Measurements from ENCODE around the gene RPL26.

RPL26 gene

GRCh38 chr17:8393470-8394231 lies 10.7 kb upstream of the RPL26 start:
- H3K4me3 ChIP-seq (ENCODE audit: low read length) = no peak overlapping the region
- H3K27ac ChIP-seq (ENCODE audit: low read depth, low read length) = no peak overlapping the region
- no peaks in the 10 kb centered on the region for H3K36me3 ChIP-seq (ENCODE audit: insufficient read depth, low read length)
- H3K9me3 ChIP-seq (ENCODE audit: insufficient read depth, low read depth, low read length) = no peaks in the 10 kb centered on the region
- no peak overlapping the region for H3K9ac ChIP-seq (ENCODE audit: low read depth, low read length)
- H3K27me3 ChIP-seq (ENCODE audit: insufficient read depth, low read length) = peaks cover 2% of the 10 kb centered on the region; the same call in 1 of the 2 replicates
- 0 out of 2 replicates have a peak, but pooled peaks cover 4% of the 10 kb centered on the region for H3K4me1 ChIP-seq (ENCODE audit: insufficient read depth, low read length)
- 87% methylated on average over 8 of the region's 8 CpGs for WGBS

- no peaks in the 10 kb centered on the region for H3K9me3 ChIP-seq (ENCODE audit: insufficient read depth, low read depth, low read length)
- 0 out of 2 replicates have a peak, but pooled peaks cover 4% of the 10 kb centered on the region for H3K4me1 ChIP-seq (ENCODE audit: insufficient read depth, low read length)
- H3K27me3 ChIP-seq (ENCODE audit: insufficient read depth, low read length) = peaks cover 2% of the 10 kb centered on the region; the same call in 1 of the 2 replicates
- H3K27ac ChIP-seq (ENCODE audit: low read depth, low read length) = no peak overlapping the region
- no peak overlapping the region for H3K9ac ChIP-seq (ENCODE audit: low read depth, low read length)
- 92% methylated on average over 46 of the region's 46 CpGs for WGBS
- H3K4me3 ChIP-seq (ENCODE audit: low read length) = no peak overlapping the region
- no peaks in the 10 kb centered on the region for H3K36me3 ChIP-seq (ENCODE audit: insufficient read depth, low read length)
Observed at GRCh38 chr17:8392674-8393469, 9.9 kb upstream of the RPL26 start.

- Histone ChIP-seq H3K4me3 (ENCODE audit: low read length) (no peak overlapping the region), H3K36me3 (ENCODE audit: insufficient read depth, low read length) (no peaks in the 10 kb centered on the region), H3K9ac (ENCODE audit: low read depth, low read length) (no peak overlapping the region), H3K27ac (ENCODE audit: low read depth, low read length) (no peak overlapping the region), H3K4me1 (ENCODE audit: insufficient read depth, low read length) (0 out of 2 replicates have a peak, but pooled peaks cover 4% of the 10 kb centered on the region), H3K27me3 (ENCODE audit: insufficient read depth, low read length) (peaks cover 2% of the 10 kb centered on the region; the same call in 1 of the 2 replicates), H3K9me3 (ENCODE audit: insufficient read depth, low read depth, low read length) (no peaks in the 10 kb centered on the region)
- WGBS = 84% methylated on average over 18 of the region's 18 CpGs
Observed at GRCh38 chr17:8392274-8392673, 9.3 kb upstream of the RPL26 start.

- H3K27ac ChIP-seq (ENCODE audit: low read depth, low read length) = no peak overlapping the region
- H3K4me3 ChIP-seq (ENCODE audit: low read length) = no peak overlapping the region
- H3K9me3 ChIP-seq (ENCODE audit: insufficient read depth, low read depth, low read length) = no peaks in the 10 kb centered on the region
- H3K4me1 ChIP-seq (ENCODE audit: insufficient read depth, low read length) = 0 out of 2 replicates have a peak, but pooled peaks cover 4% of the 10 kb centered on the region
- WGBS = 67% methylated on average over 9 of the region's 9 CpGs
- peaks cover 2% of the 10 kb centered on the region; the same call in 1 of the 2 replicates for H3K27me3 ChIP-seq (ENCODE audit: insufficient read depth, low read length)
- H3K9ac ChIP-seq (ENCODE audit: low read depth, low read length) = no peak overlapping the region
- no peaks in the 10 kb centered on the region for H3K36me3 ChIP-seq (ENCODE audit: insufficient read depth, low read length)
Observed at GRCh38 chr17:8391711-8392110, 8.7 kb upstream of the RPL26 start.

GRCh38 chr17:8387914-8388651 lies 5.1 kb upstream of the RPL26 start:
- WGBS = 87% methylated on average over 7 of the region's 7 CpGs
- Histone ChIP-seq H3K9ac (ENCODE audit: low read depth, low read length) (no peak overlapping the region), H3K4me1 (ENCODE audit: insufficient read depth, low read length) (peaks cover 10% of the 10 kb centered on the region; the same call in 1 of the 2 replicates), H3K27ac (ENCODE audit: low read depth, low read length) (no peak overlapping the region), H3K9me3 (ENCODE audit: insufficient read depth, low read depth, low read length) (no peaks in the 10 kb centered on the region), H3K36me3 (ENCODE audit: insufficient read depth, low read length) (no peaks in the 10 kb centered on the region), H3K27me3 (ENCODE audit: insufficient read depth, low read length) (no peaks in the 10 kb centered on the region), H3K4me3 (ENCODE audit: low read length) (no peak overlapping the region)

- no peak overlapping the region for H3K27ac ChIP-seq (ENCODE audit: low read depth, low read length)
- 80% methylated on average over 6 of the region's 6 CpGs for WGBS
Observed at GRCh38 chr17:8386841-8387240, 3.8 kb upstream of the RPL26 start.

GRCh38 chr17:8384801-8385378 lies 1.9 kb upstream of the RPL26 start:
- H3K27ac ChIP-seq (ENCODE audit: low read depth, low read length) = peak overlapping the region; percentile 59
- 71% methylated on average over 12 of the region's 12 CpGs for WGBS
- H3K9ac ChIP-seq (ENCODE audit: low read depth, low read length) = peak overlapping the region; percentile 12; the same call in 1 of the 2 replicates

More at GRCh38 chr17:8386841-8387240, 3.8 kb upstream of the RPL26 start:
- H3K36me3 ChIP-seq (ENCODE audit: insufficient read depth, low read length) = peaks cover 7% of the 10 kb centered on the region
- H3K27me3 ChIP-seq (ENCODE audit: insufficient read depth, low read length) = no peaks in the 10 kb centered on the region
- H3K9me3 ChIP-seq (ENCODE audit: insufficient read depth, low read depth, low read length) = no peaks in the 10 kb centered on the region
- H3K9ac ChIP-seq (ENCODE audit: low read depth, low read length) = no peak overlapping the region
- H3K4me3 ChIP-seq (ENCODE audit: low read length) = no peak overlapping the region
- H3K4me1 ChIP-seq (ENCODE audit: insufficient read depth, low read length) = peaks cover 8% of the 10 kb centered on the region; the same call in 1 of the 2 replicates

GRCh38 chr17:8382880-8383142 lies 182 bp downstream of the RPL26 start:
- no peaks in the 10 kb centered on the region for H3K27me3 ChIP-seq (ENCODE audit: insufficient read depth, low read length)
- peaks cover 47% of the 10 kb centered on the region for H3K36me3 ChIP-seq (ENCODE audit: insufficient read depth, low read length)
- H3K9me3 ChIP-seq (ENCODE audit: insufficient read depth, low read depth, low read length) = no peaks in the 10 kb centered on the region
- under 1% methylated on average over 15 of the region's 15 CpGs for WGBS
- H3K9ac ChIP-seq (ENCODE audit: low read depth, low read length) = peak overlapping the region; percentile 99
- peaks cover 18% of the 10 kb centered on the region; the same call in 1 of the 2 replicates for H3K4me1 ChIP-seq (ENCODE audit: insufficient read depth, low read length)
- H3K27ac ChIP-seq (ENCODE audit: low read depth, low read length) = peak overlapping the region; percentile 83
- H3K4me3 ChIP-seq (ENCODE audit: low read length) = peak overlapping the region; percentile 91

More at GRCh38 chr17:8384801-8385378, 1.9 kb upstream of the RPL26 start:
- Histone ChIP-seq H3K9me3 (ENCODE audit: insufficient read depth, low read depth, low read length) (no peaks in the 10 kb centered on the region), H3K4me1 (ENCODE audit: insufficient read depth, low read length) (peaks cover 18% of the 10 kb centered on the region; the same call in 1 of the 2 replicates), H3K27me3 (ENCODE audit: insufficient read depth, low read length) (no peaks in the 10 kb centered on the region), H3K4me3 (ENCODE audit: low read length) (peak overlapping the region; percentile 91; the same call in 1 of the 2 replicates), H3K36me3 (ENCODE audit: insufficient read depth, low read length) (peaks cover 26% of the 10 kb centered on the region)

GRCh38 chr17:8382052-8382879 lies 727 bp downstream of the RPL26 start:
- H3K27me3 ChIP-seq (ENCODE audit: insufficient read depth, low read length) = no peaks in the 10 kb centered on the region
- peak overlapping the region; percentile 91 for H3K4me3 ChIP-seq (ENCODE audit: low read length)
- H3K36me3 ChIP-seq (ENCODE audit: insufficient read depth, low read length) = peaks cover 53% of the 10 kb centered on the region
- peak overlapping the region; percentile 83 for H3K27ac ChIP-seq (ENCODE audit: low read depth, low read length)
- H3K4me1 ChIP-seq (ENCODE audit: insufficient read depth, low read length) = peaks cover 18% of the 10 kb centered on the region; the same call in 1 of the 2 replicates
- H3K9me3 ChIP-seq (ENCODE audit: insufficient read depth, low read depth, low read length) = no peaks in the 10 kb centered on the region
- WGBS = 13% methylated on average over 26 of the region's 27 CpGs
- peak overlapping the region; percentile 99 for H3K9ac ChIP-seq (ENCODE audit: low read depth, low read length)

GRCh38 chr17:8380049-8380448 lies 2.9 kb downstream of the RPL26 start:
- Histone ChIP-seq H3K36me3 (ENCODE audit: insufficient read depth, low read length) (peaks cover 58% of the 10 kb centered on the region), H3K9ac (ENCODE audit: low read depth, low read length) (peak overlapping the region; percentile 99), H3K27me3 (ENCODE audit: insufficient read depth, low read length) (no peaks in the 10 kb centered on the region), H3K27ac (ENCODE audit: low read depth, low read length) (peak overlapping the region; percentile 9; the same call in 1 of the 2 replicates), H3K4me3 (ENCODE audit: low read length) (peak overlapping the region; percentile 91; the same call in 1 of the 2 replicates), H3K9me3 (ENCODE audit: insufficient read depth, low read depth, low read length) (no peaks in the 10 kb centered on the region), H3K4me1 (ENCODE audit: insufficient read depth, low read length) (peaks cover 22% of the 10 kb centered on the region; the same call in 1 of the 2 replicates)
- 94% methylated on average over 3 of the region's 3 CpGs for WGBS
